ENCODE measurements around the gene DYNLRB1.
"Not testable (repeated sequence)": the region's sequence is repeated elsewhere in the genome, so short reads cannot be mapped to it uniquely, and the experiment has no call there.

DYNLRB1 gene

DNA sequence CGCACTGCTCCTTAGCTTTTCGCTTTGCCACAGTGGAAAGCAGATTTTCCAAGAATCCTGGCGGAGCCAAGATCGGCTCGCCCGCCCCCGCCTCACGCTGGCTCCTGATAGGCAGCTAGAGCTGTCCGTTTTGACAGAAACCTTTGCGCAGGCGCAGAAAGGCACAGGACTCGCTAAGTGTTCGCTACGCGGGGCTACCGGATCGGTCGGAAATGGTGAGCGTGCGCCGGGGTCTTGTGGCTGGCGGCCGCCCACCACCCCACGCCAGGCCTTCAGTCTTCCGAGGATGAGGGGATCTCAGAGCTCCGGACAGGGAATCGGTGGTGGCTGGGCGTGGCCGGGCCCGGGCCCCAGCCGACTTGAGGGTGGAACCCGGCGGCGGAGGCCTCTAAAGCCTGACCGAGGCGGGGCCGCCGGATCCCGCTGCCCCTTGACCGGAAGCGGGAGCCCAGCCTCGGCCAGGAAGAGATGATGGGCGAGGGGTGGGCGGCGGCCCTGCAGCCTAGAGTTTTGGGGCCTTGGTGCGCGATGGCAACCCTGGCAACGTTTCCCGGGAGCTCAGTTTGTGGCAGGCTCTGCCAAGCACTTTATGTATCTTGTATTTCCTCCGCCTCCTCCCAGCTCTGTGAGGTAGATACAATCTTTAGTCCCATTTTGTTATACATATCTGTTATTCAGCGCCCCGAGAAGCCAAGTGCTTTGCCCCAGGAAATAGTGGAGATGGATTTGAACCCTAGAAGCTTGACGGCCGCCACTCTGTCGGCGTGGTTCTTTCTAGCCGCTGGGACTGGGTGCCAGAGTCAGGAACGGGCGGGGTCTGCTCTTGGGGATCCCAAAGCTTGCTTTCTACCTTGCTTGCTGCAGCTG, at the start of gene DYNLRB1:
Gene DYNLRB1, plus strand, starts transcription at position 176 of the 867 bp plus-strand sequence. Its CDS starts 37 bp downstream, at position 213.
- in situ Hi-C loops (cut with MboI; ENCODE audit: low sequenced_read_pairs), result no loop called here

DNA sequence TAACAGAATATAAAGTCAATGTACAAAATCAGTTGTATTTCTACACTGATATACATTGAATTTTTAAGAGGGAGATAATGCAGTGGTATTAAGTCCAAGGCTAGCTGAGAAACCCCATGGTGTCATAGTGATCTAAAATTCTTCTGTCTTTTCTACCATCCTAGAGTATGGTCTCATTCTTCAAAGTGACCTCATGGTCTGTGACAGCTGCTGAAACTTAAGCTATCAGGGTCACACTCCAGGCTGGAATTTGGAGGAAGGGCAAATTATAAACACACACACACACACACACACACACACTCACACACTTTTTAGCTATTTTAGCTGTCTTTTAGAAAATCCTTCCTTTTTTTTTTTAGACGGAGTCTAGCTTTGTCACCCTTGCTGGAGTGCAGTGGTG, 47.3 kb upstream of the DYNLRB1 start:
- in situ Hi-C loops (cut with MboI; ENCODE audit: low sequenced_read_pairs), result no loop called here

DNA sequence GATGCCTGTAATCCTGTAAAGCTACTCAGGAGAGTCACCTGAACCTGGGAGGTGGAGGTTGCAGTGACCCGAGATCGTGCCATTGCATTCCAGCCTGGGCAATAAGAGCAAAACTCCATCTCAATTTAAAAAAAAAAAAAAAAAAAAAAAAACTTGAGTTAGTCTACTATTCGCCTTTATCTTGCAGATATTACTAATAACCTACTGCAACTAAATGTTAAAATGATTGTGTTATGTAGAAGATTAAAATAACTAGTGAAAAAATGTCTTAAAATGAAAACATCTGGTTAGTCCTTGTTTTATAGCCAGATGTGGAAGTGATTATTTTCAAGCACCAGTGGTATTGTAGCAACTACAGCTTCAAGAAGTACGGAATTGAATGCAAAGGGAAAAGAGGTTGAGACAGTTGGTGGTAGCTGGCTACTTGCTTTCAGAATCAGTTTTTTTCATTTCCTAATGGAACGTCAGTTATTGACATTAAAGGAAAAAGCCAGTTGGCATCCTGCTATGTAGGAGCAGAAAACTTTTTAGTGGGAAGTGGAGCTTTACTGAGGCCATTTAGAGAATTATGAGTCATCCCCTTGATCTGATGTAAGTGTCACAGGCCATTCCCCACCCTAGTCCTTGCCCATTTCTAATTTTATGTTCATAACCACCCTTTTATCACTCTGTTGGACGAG, 43.8 kb upstream of the DYNLRB1 start:
- in situ Hi-C loops (cut with MboI; ENCODE audit: low sequenced_read_pairs), result no loop called here

DNA sequence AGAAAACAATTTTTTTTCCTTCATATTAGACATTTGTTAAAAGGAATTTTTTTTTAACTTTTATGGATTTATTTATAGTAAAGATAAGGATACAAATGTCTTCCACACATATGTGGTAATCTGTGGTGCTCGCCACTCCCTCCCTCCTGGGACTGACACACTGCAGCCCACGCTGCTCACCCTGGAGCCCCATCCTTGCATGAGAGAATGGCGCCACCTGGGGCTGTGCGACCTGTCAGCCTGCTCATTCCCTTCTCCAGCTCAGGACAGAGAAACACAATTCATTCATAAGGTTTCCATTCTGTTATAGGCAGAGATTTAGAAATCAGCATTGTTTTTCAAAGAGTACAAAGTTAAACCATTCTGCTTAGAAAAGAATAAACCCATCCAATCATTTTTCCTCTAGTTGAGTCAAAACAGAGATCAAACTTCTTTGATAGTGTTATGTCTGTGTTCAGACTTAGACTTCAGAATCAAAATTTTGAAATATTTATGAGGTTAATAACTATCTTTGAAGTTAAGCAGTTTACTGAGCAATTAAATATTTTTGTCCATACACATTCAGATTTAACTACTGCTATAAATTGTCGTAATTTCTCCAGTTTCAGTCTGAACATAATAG, 42.8 kb upstream of the DYNLRB1 start:
- in situ Hi-C loops (cut with MboI; ENCODE audit: low sequenced_read_pairs), result no loop called here

DNA sequence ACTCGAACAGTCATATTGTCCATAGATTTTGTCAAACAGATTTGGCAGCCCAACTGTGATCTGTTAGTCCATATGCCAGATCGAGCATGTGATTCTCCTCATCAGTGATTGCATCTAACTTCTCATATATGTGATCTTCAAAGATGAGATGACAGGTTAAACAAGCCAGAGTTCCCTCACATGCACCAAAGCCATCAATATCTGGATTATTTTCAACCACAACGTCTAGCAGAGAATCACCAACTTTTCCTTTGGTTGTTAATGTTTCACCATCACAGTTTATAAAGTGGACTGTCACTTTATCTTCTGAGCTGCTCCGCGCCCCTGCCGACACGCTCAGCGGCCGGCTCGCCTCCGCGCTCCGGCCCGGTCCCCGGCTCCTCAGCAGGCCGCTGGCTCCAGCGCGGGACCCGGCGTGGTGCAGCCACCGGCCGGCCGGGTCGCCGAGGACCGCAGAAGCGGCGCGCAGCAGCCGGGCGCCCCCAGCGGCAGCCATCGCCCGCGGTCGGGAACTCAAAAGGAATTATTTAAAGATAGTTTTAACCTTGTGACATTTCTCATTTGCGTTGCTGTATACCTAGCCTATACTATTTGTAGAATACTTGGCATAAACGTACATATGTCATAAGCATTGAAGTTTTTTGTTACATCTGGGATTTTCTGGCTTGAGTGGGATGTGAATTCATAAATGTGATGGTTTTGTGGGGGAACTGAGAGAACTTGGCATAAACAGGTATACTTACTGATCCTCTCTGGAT, 40.1 kb upstream of the DYNLRB1 start:
- in situ Hi-C loops (cut with MboI; ENCODE audit: low sequenced_read_pairs), result no loop called here

DNA sequence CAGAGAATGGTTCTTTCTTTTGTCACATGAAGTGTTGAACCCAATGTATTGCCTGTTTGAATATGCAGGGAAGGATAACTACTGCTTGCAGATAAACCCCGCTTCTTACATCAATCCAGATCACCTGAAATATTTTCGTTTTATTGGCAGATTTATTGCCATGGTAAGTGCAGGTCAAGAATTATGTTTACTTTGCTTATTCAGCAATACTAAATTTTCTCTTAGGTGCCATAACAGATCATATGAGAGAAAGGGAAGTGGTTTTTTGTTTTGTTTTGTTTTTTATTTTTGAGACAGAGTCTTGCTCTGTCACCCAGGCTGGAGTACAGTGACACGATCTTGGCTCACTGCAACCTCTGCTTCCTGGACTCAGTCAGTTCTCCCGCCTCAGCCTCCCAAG, 36.6 kb upstream of the DYNLRB1 start:
- in situ Hi-C loops (cut with MboI; ENCODE audit: low sequenced_read_pairs), result no loop called here

DNA sequence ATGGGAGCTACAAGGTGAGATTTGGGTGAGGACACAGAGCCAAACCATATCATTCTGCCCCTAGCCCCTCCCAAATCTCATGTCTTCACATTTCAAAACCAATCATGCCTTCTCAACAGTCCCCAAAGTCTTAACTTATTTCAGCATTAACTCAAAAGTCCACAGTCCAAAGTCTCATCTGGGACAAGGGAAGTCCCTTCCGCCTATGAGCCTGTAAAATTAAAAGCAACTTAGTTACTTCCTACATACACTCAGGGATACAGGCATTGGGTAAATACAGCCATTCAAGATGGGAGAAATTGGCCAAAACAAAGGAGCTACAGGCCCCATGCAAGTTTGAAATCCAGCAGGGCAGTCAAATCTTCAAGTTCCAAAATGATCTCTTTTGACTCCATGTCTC, 34.1 kb upstream of the DYNLRB1 start:
- in situ Hi-C loops (cut with MboI; ENCODE audit: low sequenced_read_pairs), result not testable (repeated sequence)

DNA sequence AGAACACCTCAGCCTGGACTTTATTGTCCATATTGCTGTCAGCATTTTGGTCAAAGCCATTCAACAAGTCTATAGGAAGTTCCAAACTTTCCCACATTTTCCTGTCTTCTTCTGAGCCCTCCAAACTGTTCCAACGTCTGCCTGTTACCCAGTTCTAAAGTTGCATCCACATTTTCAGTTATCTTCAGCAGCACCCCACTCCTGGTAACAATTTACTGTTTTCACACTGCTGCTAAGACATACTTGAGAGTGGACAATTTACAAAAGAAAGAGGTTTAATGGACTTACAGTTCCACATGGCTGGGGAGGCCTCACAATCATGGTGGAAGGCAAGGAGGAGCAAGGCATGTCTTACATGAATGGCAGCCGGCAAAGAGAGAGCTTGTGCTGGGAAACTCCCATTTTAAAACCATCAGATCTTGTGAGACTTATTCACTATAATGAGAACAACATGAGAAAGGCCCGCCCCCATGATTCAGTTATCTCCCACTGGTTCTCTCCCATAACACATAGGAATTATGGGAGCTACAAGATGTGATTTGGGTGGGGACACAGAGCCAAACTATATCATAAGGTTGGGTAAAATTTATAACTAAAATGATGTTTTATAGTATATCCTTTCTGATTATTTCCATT, 32.5 kb upstream of the DYNLRB1 start:
- in situ Hi-C loops (cut with MboI; ENCODE audit: low sequenced_read_pairs), result not testable (repeated sequence)

DNA sequence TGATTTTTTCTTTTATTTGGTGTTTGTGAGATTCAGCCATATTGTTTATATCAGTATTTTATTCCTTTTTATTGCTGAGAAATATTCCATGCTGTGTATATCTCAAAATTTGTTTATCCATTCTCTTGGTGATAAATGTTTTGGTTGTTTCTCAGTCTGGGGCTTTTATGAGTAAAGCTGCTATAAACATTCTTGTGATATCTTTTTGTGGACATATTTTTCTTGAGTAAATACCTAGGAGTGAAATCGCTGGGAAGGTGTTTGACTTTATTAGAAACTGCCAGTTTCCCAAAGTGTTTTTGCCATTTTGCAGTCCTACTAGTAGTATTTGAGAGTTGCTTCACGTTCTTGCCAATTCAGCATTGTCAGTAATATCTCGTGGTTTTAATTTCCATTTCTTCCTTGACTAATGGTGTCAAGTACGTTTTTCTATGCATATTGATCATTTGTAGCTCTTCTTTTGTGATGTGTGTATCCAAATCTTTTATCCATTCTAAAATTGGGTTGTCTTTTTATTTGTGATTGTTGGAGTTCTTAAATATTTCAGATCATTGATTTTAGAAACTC, 31.1 kb upstream of the DYNLRB1 start:
- in situ Hi-C loops (cut with MboI; ENCODE audit: low sequenced_read_pairs), result no loop called here

DNA sequence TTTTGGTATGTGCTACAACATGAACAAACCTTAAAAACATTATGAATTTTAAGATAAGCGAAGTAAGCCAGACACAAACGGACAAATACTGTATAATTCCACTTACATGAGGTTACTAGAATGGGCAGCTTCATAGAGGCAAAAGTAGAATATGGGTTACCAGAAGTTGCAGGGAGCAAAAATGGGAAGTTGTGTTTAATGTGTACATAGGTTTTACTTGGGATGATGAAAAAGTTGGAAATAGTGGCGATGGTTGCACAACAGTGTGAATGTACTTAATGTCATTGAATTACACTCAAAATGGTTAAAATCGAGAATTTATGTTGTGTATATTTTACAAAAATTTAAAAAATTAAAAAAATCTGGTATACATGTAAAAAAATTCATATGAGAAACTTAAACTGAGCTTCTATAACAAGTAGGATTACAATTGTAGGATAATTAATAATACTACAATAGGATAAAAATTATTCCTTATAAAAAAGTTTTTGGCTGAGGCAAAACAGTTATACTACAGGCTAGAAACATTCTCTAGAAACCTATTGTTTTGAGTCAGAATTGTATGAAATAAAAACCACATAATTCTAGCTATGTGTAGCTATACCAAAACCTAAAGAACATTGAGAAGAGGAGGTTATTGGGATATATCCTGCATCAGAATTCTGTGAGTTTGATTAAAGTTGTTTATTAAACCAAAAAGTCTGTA, 24.8 kb upstream of the DYNLRB1 start:
- in situ Hi-C loops (cut with MboI; ENCODE audit: low sequenced_read_pairs), result no loop called here

DNA sequence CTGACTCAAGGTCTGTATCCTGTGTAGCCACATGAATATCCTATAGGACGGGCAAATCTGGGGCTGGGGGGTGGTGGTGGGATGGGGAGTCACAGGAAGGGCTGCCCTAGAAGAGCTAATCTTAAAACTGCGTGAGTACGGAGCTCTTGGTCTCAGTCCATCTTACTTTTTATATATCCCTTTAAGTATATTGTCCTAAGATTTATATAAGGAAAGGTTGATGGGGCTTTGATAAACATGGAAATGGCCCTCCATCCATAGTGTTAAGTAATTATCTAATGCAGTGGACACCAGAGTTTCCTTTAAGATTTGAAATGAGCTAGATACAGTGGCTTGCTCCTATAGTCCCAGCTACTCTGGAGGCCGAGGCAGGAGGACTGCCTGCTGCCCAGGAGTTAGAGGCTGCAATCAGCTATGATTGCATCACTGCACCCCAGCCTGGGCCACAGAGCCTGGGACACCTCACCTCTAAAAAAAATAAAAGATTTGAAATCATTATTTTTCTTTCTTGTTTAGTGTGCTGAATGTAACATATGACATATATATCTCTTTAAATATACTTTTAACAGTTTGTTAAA, 24.2 kb upstream of the DYNLRB1 start:
- in situ Hi-C loops (cut with MboI; ENCODE audit: low sequenced_read_pairs), result no loop called here

DNA sequence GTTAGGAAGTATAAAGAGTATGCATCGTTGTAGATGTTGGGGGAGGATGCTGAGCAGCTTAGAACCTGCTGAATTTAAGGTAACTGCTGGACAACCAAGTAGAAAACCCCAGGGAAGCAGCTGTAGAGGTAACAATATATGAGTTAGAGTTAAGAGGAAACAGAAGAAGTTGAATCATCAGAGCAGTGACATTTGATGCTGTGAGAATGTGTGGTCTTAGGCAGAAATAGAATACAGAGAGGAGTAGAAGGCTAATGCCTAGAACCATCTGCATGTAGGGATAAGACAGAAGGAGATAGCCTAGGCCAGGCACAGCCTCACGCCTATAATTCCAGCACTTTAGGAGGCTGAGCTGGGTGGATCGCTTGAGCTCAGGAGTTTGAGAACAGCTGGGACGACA, 22.6 kb upstream of the DYNLRB1 start:
- in situ Hi-C loops (cut with MboI; ENCODE audit: low sequenced_read_pairs), result no loop called here

DNA sequence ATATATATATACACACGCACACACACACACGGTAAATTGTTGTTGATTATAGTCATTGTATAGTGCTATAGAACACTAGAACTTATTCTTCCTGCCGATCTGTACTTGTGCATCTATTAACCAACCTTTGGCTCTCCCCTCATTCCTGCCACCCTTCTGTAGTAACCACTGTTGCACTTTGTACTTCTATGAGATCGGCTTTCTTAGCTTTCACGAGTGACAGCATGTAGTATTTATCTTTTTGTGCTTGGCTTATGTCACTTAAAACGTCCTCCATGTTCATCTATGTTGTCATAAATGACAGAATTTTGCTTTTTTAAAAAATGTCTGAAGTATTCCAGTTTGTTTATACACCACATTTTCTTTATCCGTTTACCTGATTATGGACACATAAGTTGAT, 20.9 kb upstream of the DYNLRB1 start:
- in situ Hi-C loops (cut with MboI; ENCODE audit: low sequenced_read_pairs), result no loop called here

DNA sequence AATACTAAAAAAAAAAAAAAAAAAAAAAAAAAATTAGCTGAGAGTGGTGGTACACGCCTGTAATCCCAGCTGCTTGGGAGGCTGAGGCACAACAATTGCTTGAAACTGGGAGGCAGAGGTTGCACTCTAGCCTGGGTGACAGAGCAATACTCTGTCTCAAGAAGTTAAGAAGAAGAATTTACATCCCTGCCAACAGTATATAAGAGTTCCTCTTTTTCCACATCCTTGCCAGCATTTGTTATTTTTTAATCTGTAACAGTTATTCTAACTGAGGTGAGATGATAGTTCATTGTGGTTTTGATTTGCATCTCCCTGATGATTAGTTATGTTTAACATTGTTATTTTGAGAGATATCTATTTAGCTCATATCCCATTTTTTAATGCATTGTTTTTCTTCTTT, 20.3 kb upstream of the DYNLRB1 start:
- in situ Hi-C loops (cut with MboI; ENCODE audit: low sequenced_read_pairs), result no loop called here

DNA sequence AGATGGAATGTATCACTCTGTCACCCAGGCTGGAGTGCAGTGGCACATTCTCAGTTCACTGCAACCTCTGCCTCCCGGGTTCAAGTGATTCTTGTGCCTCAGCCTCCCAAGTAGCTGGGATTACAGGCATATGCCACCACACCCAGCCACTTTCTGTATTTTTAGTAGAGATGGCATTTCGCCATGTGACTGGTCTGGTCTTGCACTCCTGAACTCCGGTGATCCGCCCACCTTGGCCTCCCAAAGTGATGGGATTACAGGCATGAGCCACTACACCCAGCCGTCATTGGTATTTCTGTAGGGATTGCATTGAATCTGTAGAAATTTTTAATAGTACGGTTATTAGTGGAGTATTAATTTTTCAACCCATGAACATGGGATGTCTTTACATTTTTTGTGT, 18.6 kb upstream of the DYNLRB1 start:
- in situ Hi-C loops (cut with MboI; ENCODE audit: low sequenced_read_pairs), result not testable (repeated sequence)

DNA sequence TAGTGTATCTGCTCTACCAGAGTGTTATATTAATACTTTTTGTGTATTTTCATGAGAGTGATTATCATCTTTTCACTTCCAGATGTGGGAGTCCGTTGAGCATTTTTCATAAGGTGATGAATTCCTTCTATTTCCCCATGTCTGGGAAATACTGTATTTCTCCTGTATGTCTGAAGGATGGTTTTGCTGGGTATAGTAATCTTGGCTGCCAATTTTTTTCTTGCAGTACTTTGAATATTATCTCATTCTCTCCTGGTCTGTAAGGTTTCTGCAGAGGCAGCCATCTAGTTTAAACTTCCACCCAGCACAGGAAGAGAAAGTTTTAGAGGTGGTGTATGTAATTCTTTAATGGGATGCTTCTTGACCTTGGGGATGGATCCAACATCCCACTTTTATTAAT, 15.4 kb upstream of the DYNLRB1 start:
- in situ Hi-C loops (cut with MboI; ENCODE audit: low sequenced_read_pairs), result no loop called here

DNA sequence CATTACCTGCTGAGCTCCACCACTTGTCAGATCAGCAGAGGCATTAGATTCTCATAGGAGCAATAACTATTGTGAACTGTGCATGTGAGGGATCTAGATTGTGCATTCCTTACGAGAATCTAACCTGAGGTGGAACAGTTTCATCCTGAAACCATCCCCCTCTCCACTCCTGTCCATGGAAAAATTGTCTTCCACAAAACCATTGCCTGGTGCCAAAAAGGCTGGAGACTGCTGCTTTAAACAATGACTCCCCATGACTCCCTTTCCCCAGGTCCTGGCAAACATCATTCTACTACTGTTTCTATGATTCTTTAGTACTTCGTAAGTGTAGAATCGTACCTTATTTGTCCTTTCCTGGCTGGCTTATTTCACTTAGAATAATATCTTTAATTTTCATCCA, 9.7 kb upstream of the DYNLRB1 start:
- in situ Hi-C loops (cut with MboI; ENCODE audit: low sequenced_read_pairs), result no loop called here

DNA sequence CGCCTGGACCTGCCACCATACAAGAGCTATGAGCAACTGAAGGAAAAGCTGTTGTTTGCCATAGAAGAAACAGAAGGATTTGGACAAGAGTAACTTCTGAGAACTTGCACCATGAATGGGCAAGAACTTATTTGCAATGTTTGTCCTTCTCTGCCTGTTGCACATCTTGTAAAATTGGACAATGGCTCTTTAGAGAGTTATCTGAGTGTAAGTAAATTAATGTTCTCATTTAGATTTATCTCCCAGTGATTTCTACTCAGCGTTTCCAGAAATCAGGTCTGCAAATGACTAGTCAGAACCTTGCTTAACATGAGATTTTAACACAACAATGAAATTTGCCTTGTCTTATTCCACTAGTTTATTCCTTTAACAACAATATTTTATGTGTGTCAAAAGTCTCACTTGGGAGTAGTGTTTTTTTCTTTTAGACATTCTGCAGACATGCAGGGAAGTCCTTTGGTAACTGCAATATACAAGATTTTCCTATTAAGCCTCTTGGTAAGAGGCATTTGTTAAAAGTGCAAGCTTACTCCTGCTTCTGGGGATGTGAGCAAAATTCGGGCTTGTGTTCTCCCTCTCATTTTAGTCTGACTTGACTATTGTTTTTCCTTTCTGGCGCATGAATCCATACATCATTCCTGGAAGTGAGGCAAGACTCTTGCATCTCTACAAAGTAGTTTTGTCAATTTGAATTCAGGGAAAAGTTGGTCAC, 8.4 kb upstream of the DYNLRB1 start:
- in situ Hi-C loops (cut with MboI; ENCODE audit: low sequenced_read_pairs), result no loop called here

DNA sequence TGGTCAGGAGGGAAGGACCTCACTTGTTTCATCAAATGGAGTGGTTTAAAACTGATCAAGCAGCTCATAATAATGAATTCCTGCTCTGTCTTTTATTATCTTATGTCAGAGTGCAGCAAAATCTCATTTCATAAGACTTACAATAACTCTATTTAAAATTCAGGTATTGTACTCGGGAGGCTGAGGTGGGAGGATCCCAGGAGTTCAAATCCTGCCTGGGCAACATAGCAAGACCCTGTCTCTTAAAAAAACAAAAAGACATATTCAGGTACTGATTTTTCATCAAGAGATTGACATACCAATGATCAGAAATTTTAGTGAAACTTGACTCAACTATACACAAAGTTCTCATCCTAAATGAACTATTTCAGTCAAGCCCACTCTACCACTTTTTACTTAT, 5.6 kb upstream of the DYNLRB1 start:
- in situ Hi-C loops (cut with MboI; ENCODE audit: low sequenced_read_pairs), result no loop called here
